Activated naive CD8-positive, alpha-beta T cell treated with anti-CD3 and anti-CD28 coated beads, Interleukin-2, amount 10 ng/mL, durations not matched to agents 7 days and 5 days (primary cell): ENCODE data around the gene LDLRAD4. TPM values are rescaled to one million over a fixed set of nuclear protein-coding genes. Genes with fewer than 3 reads are reported as not detected.

Source experiments
- ATAC-seq: fragments of 150-1000 bp; cut with Tn5 transposase; one replicate; pipeline ENCODE4 v1.10.0; 2021; ENCODE audit warnings: low read depth, moderate library complexity
- POLR2A ChIA-PET: fragments of 350-600 bp; sonication (Branson Sonifier 250); formaldehyde crosslinking; loops from one replicate; lab custom pipeline; 2021; ENCODE audit warnings: antibody characterized with exemption; lab: Charles Lee
- DNase-seq: peaks from one replicate; pipeline ENCODE4 v3.0.0; 2021
- H3K27ac Mint-ChIP-seq: one replicate; pipeline ENCODE4 v1.8.0; 2022; ENCODE audit warnings: mild to moderate bottlenecking, mixed read lengths
- H3K27me3 Mint-ChIP-seq: one replicate; pipeline ENCODE4 v1.8.0; 2022; ENCODE audit warnings: mild to moderate bottlenecking, moderate library complexity, mixed read lengths
- H3K36me3 Mint-ChIP-seq: one replicate; pipeline ENCODE4 v1.8.0; 2021; ENCODE audit warnings: mild to moderate bottlenecking, mixed read lengths
- H3K4me1 Mint-ChIP-seq: one replicate; pipeline ENCODE4 v1.8.0; 2021; ENCODE audit warnings: mixed read lengths
- H3K4me3 Mint-ChIP-seq: one replicate; pipeline ENCODE4 v1.8.0; 2022; ENCODE audit warnings: mild to moderate bottlenecking, moderate library complexity, mixed read lengths
- H3K9me3 Mint-ChIP-seq: one replicate; pipeline ENCODE4 v1.8.0; 2021; ENCODE audit warnings: mixed read lengths
- total RNA-seq, 2 experiments: library from RNA; stranded (reverse); gene quantifications; one replicate each; pipeline ENCODE4 v1.2.3, GENCODE V29; 2021

LDLRAD4 gene
- total RNA-seq, 2 experiments from 2014 or later: 40.3 to 44.3 TPM

GRCh38 chr18:13382366-13382953 lies 163.9 kb downstream of the LDLRAD4 start:
- DNase-seq (no peak), ATAC-seq (peak; percentile 43)
- Mint-ChIP-seq H3K27me3 (no peaks in the 10 kb centered on the region), H3K27ac (peak overlapping the region; percentile 95), H3K9me3 (peaks cover 8% of the 10 kb centered on the region), H3K4me3 (peak overlapping the region; percentile 88), H3K36me3 (peaks cover 2% of the 10 kb centered on the region), H3K4me1 (peaks cover 39% of the 10 kb centered on the region)
- POLR2A ChIA-PET: interaction anchor here (1.0 to 1.5 kb wide), 2 partner anchors 107 to 166 kb away, joined by 3 read pairs; no protein-coding TSS in a partner anchor

- ATAC-seq (no peak), DNase-seq (no peak)
- Mint-ChIP-seq H3K9me3 (peaks cover 8% of the 10 kb centered on the region), H3K4me1 (peaks cover 32% of the 10 kb centered on the region), H3K36me3 (peaks cover 5% of the 10 kb centered on the region), H3K4me3 (peak overlapping the region; percentile 88), H3K27ac (peak overlapping the region; percentile 95), H3K27me3 (no peaks in the 10 kb centered on the region)
- POLR2A ChIA-PET: interaction anchor here (1.0 kb wide), 1 partner anchor 108 kb away, joined by 3 read pairs; no protein-coding TSS in a partner anchor
Measured at GRCh38 chr18:13382954-13383827, 164.6 kb downstream of the LDLRAD4 start.

- Mint-ChIP-seq H3K36me3 (peaks cover 5% of the 10 kb centered on the region), H3K4me3 (no peak overlapping the region), H3K27me3 (no peaks in the 10 kb centered on the region), H3K27ac (no peak overlapping the region), H3K4me1 (peaks cover 13% of the 10 kb centered on the region), H3K9me3 (peaks cover 8% of the 10 kb centered on the region)
- ATAC-seq (no peak), DNase-seq (no peak)
- POLR2A ChIA-PET: interaction anchor here (0.7 kb wide), 1 partner anchor 163 kb away, joined by 3 read pairs; no protein-coding TSS in a partner anchor
Measured at GRCh38 chr18:13386891-13387801, 168.6 kb downstream of the LDLRAD4 start.

- ATAC-seq (no peak), DNase-seq (no peak)
- Mint-ChIP-seq H3K9me3 (peaks cover 8% of the 10 kb centered on the region), H3K27ac (no peak overlapping the region), H3K4me1 (peaks cover 4% of the 10 kb centered on the region), H3K4me3 (no peak overlapping the region), H3K36me3 (peaks cover 5% of the 10 kb centered on the region), H3K27me3 (no peaks in the 10 kb centered on the region)
- POLR2A ChIA-PET: no interaction called here
Measured at GRCh38 chr18:13387855-13388548, 169.4 kb downstream of the LDLRAD4 start.

GRCh38 chr18:13388586-13389490 lies 170.3 kb downstream of the LDLRAD4 start:
- H3K27me3 Mint-ChIP-seq: no peaks in the 10 kb centered on the region
- peaks cover 3% of the 10 kb centered on the region for H3K4me1 Mint-ChIP-seq
- H3K9me3 Mint-ChIP-seq: peaks cover 8% of the 10 kb centered on the region
- POLR2A ChIA-PET: no interaction called here
- H3K4me3 Mint-ChIP-seq: no peak overlapping the region
- no peak for DNase-seq
- ATAC-seq: no peak
- H3K36me3 Mint-ChIP-seq: peaks cover 5% of the 10 kb centered on the region
- H3K27ac Mint-ChIP-seq: no peak overlapping the region

GRCh38 chr18:13389491-13390131 lies 171.1 kb downstream of the LDLRAD4 start:
- POLR2A ChIA-PET: no interaction called here
- peaks cover 3% of the 10 kb centered on the region for H3K36me3 Mint-ChIP-seq

GRCh38 chr18:13390196-13390595 lies 171.6 kb downstream of the LDLRAD4 start:
- DNase-seq: no peak
- no peak for ATAC-seq
- no peak overlapping the region for H3K27ac Mint-ChIP-seq
- POLR2A ChIA-PET: no interaction called here
- peaks cover 1% of the 10 kb centered on the region for H3K9me3 Mint-ChIP-seq
- peaks cover 3% of the 10 kb centered on the region for H3K36me3 Mint-ChIP-seq
- H3K27me3 Mint-ChIP-seq: no peaks in the 10 kb centered on the region
- H3K4me3 Mint-ChIP-seq: no peak overlapping the region
- peaks cover 8% of the 10 kb centered on the region for H3K4me1 Mint-ChIP-seq

More at GRCh38 chr18:13389491-13390131, 171.1 kb downstream of the LDLRAD4 start:
- H3K27me3 Mint-ChIP-seq: no peaks in the 10 kb centered on the region
- ATAC-seq (no peak), DNase-seq (no peak)
- H3K9me3 Mint-ChIP-seq: peaks cover 5% of the 10 kb centered on the region
- H3K4me1 Mint-ChIP-seq: peaks cover 3% of the 10 kb centered on the region
- no peak overlapping the region for H3K4me3 Mint-ChIP-seq
- H3K27ac Mint-ChIP-seq: no peak overlapping the region

GRCh38 chr18:13390711-13391110 lies 172.2 kb downstream of the LDLRAD4 start:
- POLR2A ChIA-PET: interaction anchor here (0.7 kb wide), 1 partner anchor 103 kb away, joined by 3 read pairs; no protein-coding TSS in a partner anchor
- ATAC-seq (no peak), DNase-seq (no peak)
- no peak overlapping the region for H3K4me3 Mint-ChIP-seq
- no peak overlapping the region for H3K27ac Mint-ChIP-seq
- peaks cover 8% of the 10 kb centered on the region for H3K4me1 Mint-ChIP-seq
- peaks cover 3% of the 10 kb centered on the region for H3K36me3 Mint-ChIP-seq
- H3K27me3 Mint-ChIP-seq: no peaks in the 10 kb centered on the region
- no peaks in the 10 kb centered on the region for H3K9me3 Mint-ChIP-seq

GRCh38 chr18:13392029-13392750 lies 173.6 kb downstream of the LDLRAD4 start:
- H3K27ac Mint-ChIP-seq: no peak overlapping the region
- ATAC-seq (no peak), DNase-seq (no peak)
- H3K4me3 Mint-ChIP-seq: no peak overlapping the region
- peaks cover 3% of the 10 kb centered on the region for H3K36me3 Mint-ChIP-seq
- no peaks in the 10 kb centered on the region for H3K27me3 Mint-ChIP-seq
- POLR2A ChIA-PET: no interaction called here
- H3K4me1 Mint-ChIP-seq: peaks cover 8% of the 10 kb centered on the region
- no peaks in the 10 kb centered on the region for H3K9me3 Mint-ChIP-seq

- no peak for ATAC-seq
- Mint-ChIP-seq H3K9me3 (no peaks in the 10 kb centered on the region), H3K36me3 (peaks cover 1% of the 10 kb centered on the region), H3K4me1 (peaks cover 8% of the 10 kb centered on the region), H3K27ac (no peak overlapping the region), H3K4me3 (no peak overlapping the region), H3K27me3 (no peaks in the 10 kb centered on the region)
- POLR2A ChIA-PET: no interaction called here
- DNase-seq: no peak
Measured at GRCh38 chr18:13392899-13393298, 174.3 kb downstream of the LDLRAD4 start.

- ATAC-seq: no peak
- Mint-ChIP-seq H3K36me3 (no peaks in the 10 kb centered on the region), H3K9me3 (no peaks in the 10 kb centered on the region), H3K4me1 (peaks cover 8% of the 10 kb centered on the region), H3K4me3 (no peak overlapping the region), H3K27me3 (no peaks in the 10 kb centered on the region), H3K27ac (no peak overlapping the region)
- DNase-seq: no peak
- POLR2A ChIA-PET: no interaction called here
Measured at GRCh38 chr18:13393338-13393737, 174.8 kb downstream of the LDLRAD4 start.
